Endodermal cell (in vitro differentiated cells): ENCODE results near the gene KIAA1958. TPM values are rescaled to one million over a fixed set of nuclear protein-coding genes. Genes with fewer than 3 reads are reported as not detected.

Experiments used
- DNase-seq: peaks from one replicate; pipeline ENCODE4 v3.0.0-alpha.2; 2017
- H3K27ac ChIP-seq: 2 replicates; pipeline ENCODE4 v1.5.1; 2013; ENCODE audit warnings: mild to moderate bottlenecking, low read depth, low read length, moderate library complexity
- H3K27me3 ChIP-seq: 2 replicates; pipeline ENCODE4 v1.6.1; 2013; ENCODE audit warnings: mild to moderate bottlenecking, low read length, moderate library complexity; ENCODE audit not compliant: insufficient read depth, control insufficient read depth, poor library complexity, severe bottlenecking
- H3K36me3 ChIP-seq: 2 replicates; pipeline ENCODE4 v1.7.0; 2013; ENCODE audit warnings: mild to moderate bottlenecking, low read length, moderate library complexity; ENCODE audit not compliant: control insufficient read depth, insufficient read depth
- H3K4me1 ChIP-seq: one replicate; pipeline ENCODE4 v1.7.0; 2013; ENCODE audit warnings: low read length; ENCODE audit not compliant: control insufficient read depth, insufficient read depth
- H3K4me3 ChIP-seq: 2 replicates; pipeline ENCODE4 v1.5.1; 2013; ENCODE audit warnings: mild to moderate bottlenecking, low read length, moderate library complexity
- H3K9ac ChIP-seq: 2 replicates; pipeline ENCODE4 v1.6.1; 2013; ENCODE audit warnings: mild to moderate bottlenecking, low read length, moderate library complexity; ENCODE audit not compliant: poor library complexity, severe bottlenecking; ENCODE audit errors: extremely low read depth
- H3K9me3 ChIP-seq: 2 replicates; pipeline ENCODE4 v1.6.1; 2013; ENCODE audit warnings: mild to moderate bottlenecking, low read length, moderate library complexity; ENCODE audit not compliant: control insufficient read depth
- H3K27ac Mint-ChIP-seq: 2 replicates; pipeline ENCODE4 v1.8.0; 2020; ENCODE audit warnings: mixed read lengths
- H3K27me3 Mint-ChIP-seq: 2 replicates; pipeline ENCODE4 v1.8.0; 2021; ENCODE audit warnings: mild to moderate bottlenecking, mixed read lengths; ENCODE audit not compliant: insufficient read depth
- H3K36me3 Mint-ChIP-seq: 2 replicates; pipeline ENCODE4 v1.8.0; 2020; ENCODE audit warnings: low read depth, mixed read lengths
- H3K4me1 Mint-ChIP-seq: 2 replicates; pipeline ENCODE4 v1.8.0; 2020; ENCODE audit warnings: mixed read lengths
- H3K4me3 Mint-ChIP-seq: 2 replicates; pipeline ENCODE4 v1.8.0; 2020; ENCODE audit warnings: mild to moderate bottlenecking, moderate library complexity, mixed read lengths
- H3K9me3 Mint-ChIP-seq: 2 replicates; pipeline ENCODE4 v1.8.0; 2020; ENCODE audit warnings: mild to moderate bottlenecking, mixed read lengths
- WGBS, 2 experiments: methylation state at CpG; one replicate each; pipeline versions ENCODE4 v1.1.5 to v1.1.7; 2013; ENCODE audit warnings: missing lambda C conversion rate in 2 of 2, mixed read lengths in 1 of 2; ENCODE audit not compliant: insufficient coverage in 1 of 2, insufficient read length in 1 of 2; 5-methylcytosine and 5-hydroxymethylcytosine counted together
- total RNA-seq, 2 donors: library from RNA; stranded (reverse); fragmentation: NEBNext Ultra II Directional in 1 of 2; extraction: Animal tissue kit (Norgen Biotek cat#: 25700) in 1 of 2; gene quantifications; 2 replicates in 1 of 2; 3 replicates in 1 of 2; pipeline ENCODE4 v1.2.1, GENCODE V29; 2021
- TF ChIP-seq, protein P1 (sequence below): fragments of 200-600 bp; sonication (generic); conservative IDR thresholded peaks from 2 replicates; pipeline ENCODE4 v1.5.0; 2021; ENCODE audit warnings: antibody characterized with exemption, mild to moderate bottlenecking

KIAA1958 gene
- total RNA-seq, 2 donors from 2014 or later: 44.6 to 50.9 TPM

DNA sequence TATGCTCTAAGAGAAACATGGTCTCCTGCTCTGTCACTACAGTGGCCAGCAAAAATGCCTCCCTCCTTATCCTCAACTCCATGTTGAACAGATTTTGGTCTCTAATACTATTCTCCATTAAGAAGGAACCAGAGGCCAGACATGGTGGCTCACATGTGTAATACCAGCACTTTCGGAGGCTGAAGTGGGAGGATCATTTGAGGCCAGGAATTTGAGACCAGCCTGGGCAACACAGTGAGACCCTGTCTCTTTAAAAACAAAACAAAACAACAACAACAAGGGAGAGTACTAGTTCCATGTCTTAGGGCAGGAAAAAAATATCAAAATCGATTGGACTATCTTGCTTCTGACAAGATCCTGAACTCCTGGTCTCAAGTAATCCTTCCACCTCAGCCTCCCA lies 216.7 kb downstream of the KIAA1958 start:
- H3K27ac ChIP-seq: no peak overlapping the region
- Mint-ChIP-seq H3K4me1 (no peaks in the 10 kb centered on the region), H3K36me3 (peaks cover 24% of the 10 kb centered on the region), H3K4me3 (no peak overlapping the region), H3K9me3 (no peaks in the 10 kb centered on the region), H3K27me3 (no peaks in the 10 kb centered on the region), H3K27ac (no peak overlapping the region)
- no peak overlapping the region for H3K9ac ChIP-seq
- DNase-seq: no peak
- peaks cover 19% of the 10 kb centered on the region for H3K36me3 ChIP-seq
- 80 to 94% methylated on average over 1 to 2 of the region's 2 CpGs for WGBS, 2 experiments
- H3K27me3 ChIP-seq: no peaks in the 10 kb centered on the region
- TF ChIP-seq, protein P1, sequence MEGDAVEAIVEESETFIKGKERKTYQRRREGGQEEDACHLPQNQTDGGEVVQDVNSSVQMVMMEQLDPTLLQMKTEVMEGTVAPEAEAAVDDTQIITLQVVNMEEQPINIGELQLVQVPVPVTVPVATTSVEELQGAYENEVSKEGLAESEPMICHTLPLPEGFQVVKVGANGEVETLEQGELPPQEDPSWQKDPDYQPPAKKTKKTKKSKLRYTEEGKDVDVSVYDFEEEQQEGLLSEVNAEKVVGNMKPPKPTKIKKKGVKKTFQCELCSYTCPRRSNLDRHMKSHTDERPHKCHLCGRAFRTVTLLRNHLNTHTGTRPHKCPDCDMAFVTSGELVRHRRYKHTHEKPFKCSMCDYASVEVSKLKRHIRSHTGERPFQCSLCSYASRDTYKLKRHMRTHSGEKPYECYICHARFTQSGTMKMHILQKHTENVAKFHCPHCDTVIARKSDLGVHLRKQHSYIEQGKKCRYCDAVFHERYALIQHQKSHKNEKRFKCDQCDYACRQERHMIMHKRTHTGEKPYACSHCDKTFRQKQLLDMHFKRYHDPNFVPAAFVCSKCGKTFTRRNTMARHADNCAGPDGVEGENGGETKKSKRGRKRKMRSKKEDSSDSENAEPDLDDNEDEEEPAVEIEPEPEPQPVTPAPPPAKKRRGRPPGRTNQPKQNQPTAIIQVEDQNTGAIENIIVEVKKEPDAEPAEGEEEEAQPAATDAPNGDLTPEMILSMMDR: no peak
- no peaks in the 10 kb centered on the region for H3K9me3 ChIP-seq
- H3K4me3 ChIP-seq: no peak overlapping the region
- H3K4me1 ChIP-seq: no peaks in the 10 kb centered on the region

DNA sequence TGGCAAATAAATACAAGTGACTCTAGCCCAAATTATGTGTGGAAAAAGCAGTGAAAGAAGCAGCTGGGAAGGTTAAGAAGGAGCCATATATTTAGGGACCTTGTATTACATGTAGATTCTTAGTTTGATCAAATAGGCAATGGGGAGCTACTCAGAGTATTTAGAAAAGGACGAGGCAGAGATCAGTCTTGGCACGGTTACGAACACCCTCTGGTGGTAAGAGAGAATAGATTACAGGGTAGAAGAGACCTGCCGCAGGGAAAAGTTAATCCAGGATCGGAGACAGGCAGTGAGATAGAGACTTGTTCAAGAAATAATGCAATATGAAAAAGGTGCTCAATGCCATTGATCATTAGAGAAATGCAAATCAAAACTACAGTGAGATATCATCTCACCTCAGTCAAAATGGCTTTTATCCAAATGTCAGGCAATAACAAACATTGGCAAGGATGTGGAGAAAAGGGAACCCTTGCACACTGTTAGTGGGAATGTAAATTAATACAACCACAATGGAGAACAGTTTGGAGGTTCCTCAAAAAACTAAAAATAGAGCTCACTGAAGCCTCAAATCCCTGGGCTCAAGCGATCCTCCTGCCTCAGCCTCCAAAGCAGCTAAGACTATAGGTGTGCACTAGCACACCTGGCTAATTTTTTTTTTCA lies 219.3 kb downstream of the KIAA1958 start:
- Histone ChIP-seq H3K9me3 (no peaks in the 10 kb centered on the region), H3K4me1 (no peaks in the 10 kb centered on the region), H3K27ac (no peak overlapping the region), H3K27me3 (no peaks in the 10 kb centered on the region), H3K9ac (no peak overlapping the region), H3K36me3 (peaks cover 5% of the 10 kb centered on the region), H3K4me3 (no peak overlapping the region)
- Mint-ChIP-seq H3K36me3 (peaks cover 17% of the 10 kb centered on the region), H3K9me3 (no peaks in the 10 kb centered on the region), H3K27ac (no peak overlapping the region), H3K4me1 (no peaks in the 10 kb centered on the region), H3K27me3 (no peaks in the 10 kb centered on the region), H3K4me3 (no peak overlapping the region)
- DNase-seq: peak; percentile 68
- 67 to 85% methylated on average over 5 to 6 of the region's 6 CpGs for WGBS, 2 experiments
- TF ChIP-seq, protein P1: peak; percentile 84

DNA sequence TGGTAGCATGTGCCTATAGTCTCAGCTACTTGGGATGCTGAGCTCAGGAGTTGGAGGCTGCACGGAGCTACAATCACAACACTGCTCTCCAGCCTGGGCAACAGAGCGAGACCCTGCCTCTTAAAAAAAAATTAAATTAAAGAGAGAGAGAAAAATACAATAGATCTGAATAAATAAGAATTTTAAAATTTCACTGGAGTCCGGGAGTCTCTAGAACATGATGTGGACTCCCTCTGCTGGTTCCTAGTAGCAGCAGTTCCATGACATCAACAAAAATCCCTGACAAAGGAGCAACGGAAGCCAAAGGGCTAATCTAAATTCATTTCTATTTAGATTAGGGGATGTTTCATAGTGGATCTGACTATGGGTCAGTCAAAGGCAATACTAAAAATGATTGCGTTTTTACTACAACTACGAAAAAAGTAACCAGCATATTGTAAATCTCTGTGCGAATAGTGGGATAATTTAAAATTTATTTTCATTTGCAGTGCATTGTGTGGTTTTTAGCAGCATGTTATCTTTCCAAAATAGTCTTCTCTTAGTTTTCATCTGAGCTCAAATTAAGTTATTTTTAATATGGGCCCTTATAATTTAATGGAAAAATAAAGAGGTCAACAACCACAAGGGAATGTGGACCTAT lies 224.5 kb downstream of the KIAA1958 start:
- no peak overlapping the region for H3K4me3 Mint-ChIP-seq
- H3K9me3 Mint-ChIP-seq: no peaks in the 10 kb centered on the region
- no peaks in the 10 kb centered on the region for H3K27me3 ChIP-seq
- H3K27me3 Mint-ChIP-seq: no peaks in the 10 kb centered on the region
- H3K4me3 ChIP-seq: no peak overlapping the region
- H3K4me1 Mint-ChIP-seq: no peaks in the 10 kb centered on the region
- peak; percentile 55 for DNase-seq
- whole genome bisulfite sequencing, 2 experiments: 88 to 89% methylated on average over 4 to 6 of the region's 7 CpGs
- peaks cover 14% of the 10 kb centered on the region for H3K36me3 ChIP-seq
- no peak overlapping the region for H3K27ac Mint-ChIP-seq
- H3K9ac ChIP-seq: no peak overlapping the region
- peaks cover 6% of the 10 kb centered on the region for H3K9me3 ChIP-seq
- peaks cover 12% of the 10 kb centered on the region for H3K36me3 Mint-ChIP-seq
- TF ChIP-seq, protein P1: peak; percentile 81
- no peaks in the 10 kb centered on the region for H3K4me1 ChIP-seq
- H3K27ac ChIP-seq: no peak overlapping the region
